ENCODE results near the gene HMGCS2.

Gene HMGCS2

DNA sequence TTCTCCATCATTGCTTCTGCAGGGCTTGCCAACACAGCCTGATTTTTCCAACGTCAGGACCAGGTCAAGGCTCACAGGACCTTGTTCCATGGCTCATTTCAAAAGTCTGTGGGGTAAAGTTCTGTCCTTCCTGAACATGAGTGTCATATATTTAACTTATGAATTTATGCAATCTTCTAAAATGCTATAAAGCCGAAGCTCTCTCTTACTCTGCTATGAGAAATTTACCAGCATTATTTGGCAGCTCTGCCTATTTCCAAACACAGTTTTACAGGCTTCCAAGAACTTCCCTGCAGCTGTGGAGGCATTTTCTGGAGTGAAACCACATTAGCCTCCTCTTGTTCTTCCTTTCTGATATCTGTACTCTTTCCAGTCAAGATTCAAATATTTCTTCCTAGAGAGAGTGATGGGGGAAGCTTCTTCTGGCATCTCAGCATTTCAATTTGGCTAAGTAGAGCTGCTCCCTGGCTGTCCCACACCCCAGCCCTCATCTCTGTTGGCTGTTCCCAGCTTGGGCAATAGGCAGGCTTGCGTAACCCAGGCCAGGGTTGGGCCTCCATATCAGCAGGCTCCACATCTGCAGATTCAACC is 15.6 kb upstream of the HMGCS2 start:
- Histone ChIP-seq H3K36me3 (ENCODE audit: control insufficient read depth, insufficient read depth, low read length) (no peaks in the 10 kb centered on the region), H3K4me3 (ENCODE audit: low read length) (no peak overlapping the region), H3K9ac (ENCODE audit: low read length) (no peak overlapping the region), H3K27me3 (ENCODE audit: control insufficient read depth, insufficient read depth, low read length) (no peaks in the 10 kb centered on the region), H3K4me1 (ENCODE audit: control insufficient read depth, insufficient read depth, low read length) (peaks cover 2% of the 10 kb centered on the region), H3K27ac (ENCODE audit: low read depth, low read length) (no peak overlapping the region)

DNA sequence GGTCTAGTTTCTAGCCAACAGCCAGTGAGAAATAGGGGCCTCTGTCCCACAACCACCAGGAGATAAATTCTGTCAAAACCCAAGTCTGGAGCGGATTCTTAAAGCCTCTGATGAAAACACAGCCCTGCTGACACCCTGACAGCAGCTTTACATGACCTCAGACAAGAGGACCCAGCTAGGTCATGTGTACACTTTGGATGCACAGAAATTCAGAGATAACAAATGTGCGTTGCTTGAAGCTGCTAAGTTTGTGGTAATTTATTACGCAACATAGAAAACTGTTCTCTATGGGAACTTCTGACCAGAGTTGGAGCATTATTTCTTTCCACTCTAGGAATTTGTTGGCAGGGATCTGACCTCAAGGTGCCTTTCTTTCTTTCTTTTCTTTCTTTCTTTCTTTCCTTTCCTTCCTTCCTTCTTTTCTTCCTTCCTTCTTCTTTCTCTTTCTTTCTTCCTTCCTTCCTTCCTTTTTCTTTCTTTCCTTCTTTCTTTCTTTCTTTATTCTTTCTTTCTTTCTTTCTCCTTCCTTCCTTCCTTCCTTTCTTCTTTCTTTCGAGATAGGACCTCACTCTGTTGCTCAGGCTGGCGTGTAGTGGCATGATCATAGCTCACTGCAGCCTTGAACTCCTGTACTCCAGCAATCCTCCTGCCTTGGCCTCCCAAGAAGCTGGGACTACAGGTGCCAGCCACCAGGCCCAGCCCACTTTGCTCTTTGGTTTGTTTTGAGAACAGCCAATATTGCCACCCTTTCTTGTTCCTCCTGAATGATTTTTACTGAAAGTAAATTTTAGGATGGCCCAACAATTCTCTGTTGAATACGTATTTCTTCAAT is 14.9 kb upstream of the HMGCS2 start:
- no peak overlapping the region for H3K27ac ChIP-seq (ENCODE audit: low read depth, low read length)
- H3K36me3 ChIP-seq (ENCODE audit: control insufficient read depth, insufficient read depth, low read length): no peaks in the 10 kb centered on the region
- H3K4me1 ChIP-seq (ENCODE audit: control insufficient read depth, insufficient read depth, low read length): peaks cover 2% of the 10 kb centered on the region
- H3K27me3 ChIP-seq (ENCODE audit: control insufficient read depth, insufficient read depth, low read length): no peaks in the 10 kb centered on the region
- no peak overlapping the region for H3K4me3 ChIP-seq (ENCODE audit: low read length)
- H3K9ac ChIP-seq (ENCODE audit: low read length): no peak overlapping the region

DNA sequence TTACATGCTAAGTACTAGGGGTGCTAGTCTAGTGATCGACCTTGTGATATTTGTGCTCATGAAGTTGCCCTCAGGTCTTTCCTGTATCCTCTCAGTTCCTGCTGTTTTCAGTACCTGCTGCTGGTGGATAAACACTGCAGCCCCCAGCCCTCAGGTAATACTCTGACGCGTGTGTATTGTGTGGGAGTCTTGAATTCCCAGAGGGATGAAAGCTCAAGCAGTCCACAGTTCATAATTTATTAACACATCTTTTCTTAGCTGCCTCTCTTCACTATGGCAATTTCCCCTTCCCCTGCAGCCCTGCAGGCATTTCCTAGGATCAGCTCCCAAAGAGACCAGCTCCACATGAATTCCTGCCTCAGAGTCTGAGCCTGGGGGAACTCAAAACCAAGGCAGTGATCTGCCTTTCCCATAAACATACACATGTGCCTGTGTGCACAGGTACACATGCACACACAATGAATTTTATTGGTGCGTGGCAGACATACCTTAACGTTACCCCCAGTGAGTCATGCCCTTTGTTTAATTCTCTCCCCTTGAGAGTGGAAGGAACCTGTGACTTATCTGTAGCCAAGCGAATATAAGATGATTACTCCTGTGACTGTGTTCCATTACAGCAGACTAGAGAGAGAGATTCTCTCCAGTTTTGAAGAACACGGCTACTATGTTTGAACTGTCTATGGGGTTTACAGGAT is 14.1 kb upstream of the HMGCS2 start:
- no peak overlapping the region for H3K9ac ChIP-seq (ENCODE audit: low read length)
- no peaks in the 10 kb centered on the region for H3K27me3 ChIP-seq (ENCODE audit: control insufficient read depth, insufficient read depth, low read length)
- no peaks in the 10 kb centered on the region for H3K36me3 ChIP-seq (ENCODE audit: control insufficient read depth, insufficient read depth, low read length)
- no peak overlapping the region for H3K4me3 ChIP-seq (ENCODE audit: low read length)
- peaks cover 2% of the 10 kb centered on the region for H3K4me1 ChIP-seq (ENCODE audit: control insufficient read depth, insufficient read depth, low read length)
- H3K27ac ChIP-seq (ENCODE audit: low read depth, low read length): no peak overlapping the region

DNA sequence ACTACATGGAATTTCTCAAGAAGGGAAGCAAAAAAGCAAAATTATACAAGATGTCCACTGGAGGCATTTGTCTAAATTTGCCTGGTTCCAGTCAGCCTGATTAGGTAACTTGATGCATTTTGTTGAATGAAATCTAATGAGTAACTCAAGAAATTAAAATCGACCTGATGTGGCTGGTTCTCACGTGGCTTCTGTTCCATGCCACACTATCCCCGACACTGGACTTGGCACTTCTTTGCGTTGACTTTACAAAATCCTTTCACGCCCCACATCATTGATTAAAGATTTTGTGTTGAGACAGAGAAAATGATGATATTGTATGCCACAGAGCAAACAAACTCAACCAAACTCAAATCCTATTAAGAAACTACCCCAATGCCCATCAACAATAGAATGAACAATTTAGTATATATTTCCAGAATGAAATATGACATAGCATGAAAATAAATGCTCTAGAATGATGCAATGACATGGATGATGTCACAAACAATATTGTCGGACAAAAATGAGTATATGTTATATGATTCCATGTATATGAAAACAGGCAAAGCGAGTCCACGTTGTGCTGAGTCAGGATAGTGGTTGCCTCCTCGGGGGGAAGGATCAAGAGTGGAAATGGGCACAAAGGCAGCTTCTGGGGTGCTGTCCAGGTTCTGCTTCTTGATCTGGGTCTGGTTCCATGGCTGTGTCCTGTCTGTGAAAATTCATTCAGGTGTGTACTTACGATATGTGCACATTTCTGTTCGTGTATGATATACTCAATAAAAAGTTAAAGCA is 12.9 kb upstream of the HMGCS2 start:
- Histone ChIP-seq H3K4me3 (ENCODE audit: low read length) (no peak overlapping the region), H3K27me3 (ENCODE audit: control insufficient read depth, insufficient read depth, low read length) (no peaks in the 10 kb centered on the region), H3K27ac (ENCODE audit: low read depth, low read length) (no peak overlapping the region), H3K36me3 (ENCODE audit: control insufficient read depth, insufficient read depth, low read length) (no peaks in the 10 kb centered on the region), H3K4me1 (ENCODE audit: control insufficient read depth, insufficient read depth, low read length) (peaks cover 2% of the 10 kb centered on the region), H3K9ac (ENCODE audit: low read length) (no peak overlapping the region)

DNA sequence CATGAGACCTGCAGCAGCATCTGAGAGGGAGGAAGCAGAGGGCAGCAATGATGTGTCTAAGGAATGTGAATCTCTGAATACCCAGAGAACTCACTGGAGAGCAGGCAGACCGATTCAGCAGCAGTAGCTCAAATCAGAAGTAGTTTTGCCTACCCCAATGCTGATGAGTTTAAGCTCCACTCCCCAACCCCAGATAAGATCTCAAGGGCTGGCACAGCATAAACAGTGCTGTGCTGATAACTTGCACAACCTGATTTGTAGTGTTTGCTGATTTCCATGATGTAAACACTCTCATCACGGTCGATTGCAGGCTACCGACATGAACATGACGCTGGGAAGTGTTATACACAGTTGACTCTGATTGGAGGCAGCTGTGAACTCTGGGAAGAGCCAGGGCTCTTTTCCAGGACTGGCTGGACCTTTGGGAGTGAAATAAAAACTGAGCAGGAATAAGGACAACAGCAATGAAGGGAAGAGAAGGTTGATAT is 11.2 kb upstream of the HMGCS2 start:
- Histone ChIP-seq H3K4me1 (ENCODE audit: control insufficient read depth, insufficient read depth, low read length) (peaks cover 2% of the 10 kb centered on the region), H3K27me3 (ENCODE audit: control insufficient read depth, insufficient read depth, low read length) (no peaks in the 10 kb centered on the region), H3K4me3 (ENCODE audit: low read length) (peak overlapping the region; percentile 60), H3K36me3 (ENCODE audit: control insufficient read depth, insufficient read depth, low read length) (no peaks in the 10 kb centered on the region), H3K27ac (ENCODE audit: low read depth, low read length) (peak overlapping the region; percentile 59), H3K9ac (ENCODE audit: low read length) (no peak overlapping the region)

DNA sequence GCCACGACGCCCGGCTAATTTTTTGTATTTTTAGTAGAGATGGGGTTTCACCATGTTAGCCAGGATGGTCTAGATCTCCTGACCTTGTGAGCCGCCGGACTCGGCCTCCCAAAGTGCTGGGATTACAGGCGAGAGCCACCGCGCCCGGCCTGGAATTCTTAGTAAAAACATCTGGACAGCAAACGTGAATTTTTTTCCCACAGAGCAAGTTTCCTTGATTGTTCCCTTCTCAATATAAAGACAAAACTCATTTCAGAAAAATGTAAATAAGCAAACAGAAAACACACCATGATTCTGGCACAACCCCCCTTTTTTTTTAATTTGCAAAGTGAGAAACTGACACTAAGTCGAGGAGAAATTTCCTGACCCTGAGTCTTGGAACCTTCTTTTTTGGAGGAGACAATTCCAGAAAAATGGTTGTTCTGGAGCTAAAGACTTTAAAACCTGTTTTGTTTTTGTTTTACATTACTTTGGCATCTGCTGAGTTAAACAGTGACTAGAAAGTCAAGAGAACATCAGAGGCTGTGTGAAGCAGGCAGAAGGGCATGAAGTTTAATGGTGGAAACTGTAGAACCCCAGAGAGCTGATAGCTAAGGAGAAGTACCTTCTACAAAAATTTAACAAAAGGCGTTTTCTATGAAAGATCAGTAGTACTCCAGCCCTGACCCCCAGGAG is 10.3 kb upstream of the HMGCS2 start:
- Histone ChIP-seq H3K4me1 (ENCODE audit: control insufficient read depth, insufficient read depth, low read length) (peaks cover 2% of the 10 kb centered on the region), H3K9ac (ENCODE audit: low read length) (no peak overlapping the region)

DNA sequence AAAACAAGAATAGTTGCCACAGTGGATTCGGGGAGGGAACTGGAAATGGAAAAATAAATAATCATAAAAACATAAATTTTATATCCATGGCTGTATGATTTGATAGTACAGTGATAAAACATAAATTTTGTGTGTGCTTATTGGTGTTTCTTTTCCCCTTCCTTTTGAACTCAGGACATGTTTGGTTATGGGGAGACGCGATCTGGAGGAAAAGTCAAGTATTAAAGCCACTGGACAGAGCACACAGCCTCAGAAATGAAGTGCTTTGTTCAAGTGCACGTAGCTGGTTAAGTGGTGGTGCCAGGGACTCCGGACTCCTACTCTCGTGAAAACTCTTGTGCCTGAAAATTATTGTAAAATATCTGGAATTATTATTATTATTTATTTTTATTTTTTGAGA is 9.7 kb upstream of the HMGCS2 start:
- no peak overlapping the region for H3K27ac ChIP-seq (ENCODE audit: low read depth, low read length)

More for the DNA sequence above, 10.3 kb upstream of the HMGCS2 start:
- no peak overlapping the region for H3K4me3 ChIP-seq (ENCODE audit: low read length)
- H3K36me3 ChIP-seq (ENCODE audit: control insufficient read depth, insufficient read depth, low read length): no peaks in the 10 kb centered on the region
- no peak overlapping the region for H3K27ac ChIP-seq (ENCODE audit: low read depth, low read length)
- H3K27me3 ChIP-seq (ENCODE audit: control insufficient read depth, insufficient read depth, low read length): no peaks in the 10 kb centered on the region

DNA sequence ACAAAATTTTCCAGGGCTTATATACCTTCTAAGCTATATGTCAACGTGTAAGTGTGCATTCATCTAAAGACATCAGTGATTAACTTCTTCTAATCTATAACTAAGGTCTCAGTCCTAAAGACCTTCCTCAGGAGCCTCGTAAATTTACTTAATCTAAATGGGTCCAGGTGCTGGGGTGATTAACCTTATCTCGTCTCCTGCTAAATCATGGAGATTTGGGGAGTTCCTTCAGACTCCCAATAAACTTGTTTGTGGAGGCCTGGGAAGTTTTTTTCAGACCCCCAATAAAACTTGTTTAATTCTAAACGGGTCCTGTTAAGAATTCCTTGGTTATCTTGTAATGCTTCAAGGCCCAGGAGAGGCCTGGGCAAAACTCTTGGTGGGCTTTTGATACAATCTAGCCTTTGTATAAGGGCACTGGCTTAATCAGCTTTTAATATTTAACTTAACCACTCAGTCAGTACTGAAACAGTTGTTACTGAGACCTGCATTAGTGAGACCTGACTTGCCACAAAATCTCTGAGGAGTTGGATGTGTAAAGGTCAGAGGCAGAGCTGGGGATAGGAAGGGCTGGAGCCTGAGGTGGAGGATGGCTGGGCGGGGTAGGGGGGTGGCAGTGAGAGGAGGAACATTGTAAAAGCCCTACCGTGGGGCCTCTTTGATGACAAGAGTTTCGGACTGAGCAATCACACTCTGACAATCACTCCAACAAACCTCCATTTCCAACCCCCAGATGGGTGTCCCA is 6.2 kb upstream of the HMGCS2 start:
- H3K4me1 ChIP-seq (ENCODE audit: control insufficient read depth, insufficient read depth, low read length): peaks cover under 1% of the 10 kb centered on the region
- H3K4me3 ChIP-seq (ENCODE audit: low read length): no peak overlapping the region
- no peaks in the 10 kb centered on the region for H3K27me3 ChIP-seq (ENCODE audit: control insufficient read depth, insufficient read depth, low read length)
- H3K9ac ChIP-seq (ENCODE audit: low read length): no peak overlapping the region
- no peak overlapping the region for H3K27ac ChIP-seq (ENCODE audit: low read depth, low read length)
- H3K36me3 ChIP-seq (ENCODE audit: control insufficient read depth, insufficient read depth, low read length): no peaks in the 10 kb centered on the region

More for the DNA sequence above, 9.7 kb upstream of the HMGCS2 start:
- H3K9ac ChIP-seq (ENCODE audit: low read length): no peak overlapping the region
- no peaks in the 10 kb centered on the region for H3K36me3 ChIP-seq (ENCODE audit: control insufficient read depth, insufficient read depth, low read length)
- H3K27me3 ChIP-seq (ENCODE audit: control insufficient read depth, insufficient read depth, low read length): no peaks in the 10 kb centered on the region
- H3K4me3 ChIP-seq (ENCODE audit: low read length): no peak overlapping the region
- peaks cover 2% of the 10 kb centered on the region for H3K4me1 ChIP-seq (ENCODE audit: control insufficient read depth, insufficient read depth, low read length)

DNA sequence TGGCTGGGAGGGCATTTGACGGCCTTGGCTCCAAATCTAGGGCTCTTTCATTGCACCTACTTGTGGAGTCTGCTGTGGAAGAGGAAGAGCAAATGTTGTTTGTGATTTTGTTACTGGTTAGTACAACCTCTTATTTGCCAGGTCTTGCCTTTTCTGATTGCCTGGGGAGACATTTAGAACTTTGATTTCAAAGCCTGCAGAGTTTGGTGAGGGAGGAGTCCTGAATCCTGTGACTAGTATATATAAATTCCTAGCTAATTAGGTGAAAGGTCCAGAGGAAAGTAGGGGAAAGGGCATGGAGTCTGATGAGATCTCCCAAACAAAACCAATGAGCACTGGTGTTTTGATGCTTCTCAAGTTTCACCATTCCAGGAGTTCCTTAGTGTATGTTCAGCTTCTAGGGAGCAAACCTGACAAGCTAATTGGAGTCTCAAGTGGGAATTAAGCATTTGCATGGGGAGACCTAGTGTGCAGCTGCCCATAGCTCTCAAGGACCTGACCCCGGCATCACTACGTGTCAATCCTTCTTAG is 5.1 kb upstream of the HMGCS2 start:
- H3K4me1 ChIP-seq (ENCODE audit: control insufficient read depth, insufficient read depth, low read length): no peaks in the 10 kb centered on the region
- H3K27ac ChIP-seq (ENCODE audit: low read depth, low read length): no peak overlapping the region
- H3K36me3 ChIP-seq (ENCODE audit: control insufficient read depth, insufficient read depth, low read length): no peaks in the 10 kb centered on the region
- no peak overlapping the region for H3K9ac ChIP-seq (ENCODE audit: low read length)
- no peaks in the 10 kb centered on the region for H3K27me3 ChIP-seq (ENCODE audit: control insufficient read depth, insufficient read depth, low read length)
- H3K4me3 ChIP-seq (ENCODE audit: low read length): no peak overlapping the region

DNA sequence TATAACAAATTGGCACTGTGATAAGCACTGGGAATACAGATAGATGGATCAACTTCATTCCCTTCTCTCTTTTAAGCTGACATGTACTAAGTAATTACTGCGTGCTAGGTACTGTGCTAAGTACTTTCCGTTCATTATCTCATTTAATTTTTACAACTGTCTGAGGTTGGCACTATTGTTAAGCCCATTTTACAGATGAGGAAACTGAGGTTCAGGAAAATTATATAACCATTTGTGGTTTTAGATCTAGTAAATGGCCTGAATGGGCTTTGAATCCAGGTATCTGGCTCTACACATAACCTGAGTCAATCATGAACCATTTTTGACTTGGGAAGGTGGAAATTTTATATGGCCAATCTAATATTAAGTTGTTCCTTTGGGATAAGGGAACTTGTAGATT is 3.6 kb upstream of the HMGCS2 start:
- no peak overlapping the region for H3K27ac ChIP-seq (ENCODE audit: low read depth, low read length)
- H3K36me3 ChIP-seq (ENCODE audit: control insufficient read depth, insufficient read depth, low read length): no peaks in the 10 kb centered on the region
- H3K9ac ChIP-seq (ENCODE audit: low read length): no peak overlapping the region
- H3K4me3 ChIP-seq (ENCODE audit: low read length): no peak overlapping the region
- H3K4me1 ChIP-seq (ENCODE audit: control insufficient read depth, insufficient read depth, low read length): no peaks in the 10 kb centered on the region
- H3K27me3 ChIP-seq (ENCODE audit: control insufficient read depth, insufficient read depth, low read length): no peaks in the 10 kb centered on the region

DNA sequence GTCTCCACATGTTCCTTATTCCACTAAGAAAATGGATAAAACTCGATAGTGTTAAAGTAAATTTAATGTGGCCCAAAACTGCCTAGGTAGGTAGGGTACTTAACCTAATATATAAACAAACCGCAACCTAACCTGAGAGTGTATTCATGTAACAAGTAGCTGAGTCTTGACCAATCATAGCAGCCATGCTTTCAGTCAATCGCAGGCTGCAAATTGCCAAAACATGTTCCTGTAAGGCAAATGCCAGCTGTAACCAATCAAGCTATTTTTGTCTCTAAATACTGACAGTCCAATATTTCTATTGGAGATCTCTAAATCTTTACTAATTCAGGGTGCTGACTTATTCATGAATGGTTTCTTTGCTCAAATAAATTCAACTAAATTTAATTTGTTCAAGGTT is 3.1 kb upstream of the HMGCS2 start:
- Histone ChIP-seq H3K27ac (ENCODE audit: low read depth, low read length) (no peak overlapping the region), H3K36me3 (ENCODE audit: control insufficient read depth, insufficient read depth, low read length) (no peaks in the 10 kb centered on the region), H3K4me1 (ENCODE audit: control insufficient read depth, insufficient read depth, low read length) (no peaks in the 10 kb centered on the region), H3K4me3 (ENCODE audit: low read length) (no peak overlapping the region), H3K9ac (ENCODE audit: low read length) (no peak overlapping the region), H3K27me3 (ENCODE audit: control insufficient read depth, insufficient read depth, low read length) (no peaks in the 10 kb centered on the region)

Data from rectal smooth muscle tissue (tissue), 1 donor.